Mucosa of rectum (tissue), 2 donors: ENCODE results near the gene TBXAS1.

Experiments used
- H3K27ac ChIP-seq, 2 donors: one replicate each; pipeline ENCODE4 v1.7.0; 2013; ENCODE audit warnings: inconsistent platforms in 2 of 2, low read depth in 2 of 2, low read length in 2 of 2
- H3K27me3 ChIP-seq, 2 donors: one replicate each; pipeline ENCODE4 v1.7.0; 2013; ENCODE audit warnings: low read length in 2 of 2; ENCODE audit not compliant: control insufficient read depth in 2 of 2, insufficient read depth in 2 of 2
- H3K36me3 ChIP-seq, 2 donors: one replicate each; pipeline ENCODE4 v1.7.0; 2013; ENCODE audit warnings: low read length in 2 of 2; ENCODE audit not compliant: control insufficient read depth in 2 of 2, insufficient read depth in 2 of 2
- H3K4me1 ChIP-seq, 2 donors: one replicate each; pipeline ENCODE4 v1.7.0; 2013; ENCODE audit warnings: low read length in 2 of 2, mild to moderate bottlenecking in 1 of 2; ENCODE audit not compliant: control insufficient read depth in 2 of 2, insufficient read depth in 2 of 2
- H3K4me3 ChIP-seq, 2 donors: one replicate each; pipeline ENCODE4 v1.7.0; 2013; ENCODE audit warnings: low read length in 2 of 2
- H3K9ac ChIP-seq, 2 donors: one replicate each; pipeline ENCODE4 v1.7.0; 2013; ENCODE audit warnings: low read length in 2 of 2, low read depth in 1 of 2, mild to moderate bottlenecking in 1 of 2
- H3K9me3 ChIP-seq, 2 donors: one replicate each; pipeline ENCODE4 v1.7.0; 2013; ENCODE audit warnings: low read length in 2 of 2; ENCODE audit not compliant: control insufficient read depth in 2 of 2
- donor health status: healthy.
- donor health status: Normal muscosa, but diverticular disease.

The TBXAS1 gene

GRCh38 chr7:139807009-139807408, 22.1 kb upstream of the TBXAS1 start:
- Histone ChIP-seq H3K9ac (no peak overlapping the region), H3K27ac (no peak overlapping the region), H3K9me3 (no peaks in the 10 kb centered on the region), H3K36me3 (no peaks in the 10 kb centered on the region), H3K4me3 (no peak overlapping the region), H3K4me1 (no peaks in the 10 kb centered on the region), H3K27me3 (no peaks in the 10 kb centered on the region)

- Histone ChIP-seq H3K9me3 (no peaks in the 10 kb centered on the region), H3K9ac (no peak overlapping the region), H3K4me1 (no peaks in the 10 kb centered on the region), H3K36me3 (no peaks in the 10 kb centered on the region), H3K27ac (no peak overlapping the region), H3K27me3 (no peaks in the 10 kb centered on the region), H3K4me3 (no peak overlapping the region)
These were observed 20.6 kb upstream of the TBXAS1 start for GRCh38 chr7:139808427-139808826.

GRCh38 chr7:139808846-139809442, 20.1 kb upstream of the TBXAS1 start:
- Histone ChIP-seq H3K9ac (no peak overlapping the region), H3K36me3 (no peaks in the 10 kb centered on the region), H3K9me3 (no peaks in the 10 kb centered on the region), H3K27ac (no peak overlapping the region), H3K4me1 (no peaks in the 10 kb centered on the region), H3K4me3 (no peak overlapping the region), H3K27me3 (no peaks in the 10 kb centered on the region)

GRCh38 chr7:139811066-139811465, 18.0 kb upstream of the TBXAS1 start:
- Histone ChIP-seq H3K27ac (no peak overlapping the region), H3K4me1 (no peaks in the 10 kb centered on the region), H3K9me3 (no peaks in the 10 kb centered on the region), H3K36me3 (no peaks in the 10 kb centered on the region), H3K27me3 (no peaks in the 10 kb centered on the region), H3K9ac (no peak overlapping the region), H3K4me3 (no peak overlapping the region)

GRCh38 chr7:139813151-139813550, 15.9 kb upstream of the TBXAS1 start:
- H3K27ac ChIP-seq: no peak overlapping the region
- no peaks in the 10 kb centered on the region for H3K27me3 ChIP-seq
- no peak overlapping the region for H3K9ac ChIP-seq
- H3K4me3 ChIP-seq: no peak overlapping the region
- no peaks in the 10 kb centered on the region for H3K9me3 ChIP-seq
- H3K4me1 ChIP-seq: no peaks in the 10 kb centered on the region
- no peaks in the 10 kb centered on the region for H3K36me3 ChIP-seq

GRCh38 chr7:139813689-139814088, 15.4 kb upstream of the TBXAS1 start:
- Histone ChIP-seq H3K27ac (no peak overlapping the region), H3K4me1 (no peaks in the 10 kb centered on the region), H3K9ac (no peak overlapping the region)

GRCh38 chr7:139817249-139817648, 11.8 kb upstream of the TBXAS1 start:
- H3K27ac ChIP-seq: no peak overlapping the region
- H3K36me3 ChIP-seq: no peaks in the 10 kb centered on the region
- H3K27me3 ChIP-seq: no peaks in the 10 kb centered on the region
- no peak overlapping the region for H3K9ac ChIP-seq
- no peaks in the 10 kb centered on the region for H3K9me3 ChIP-seq
- H3K4me1 ChIP-seq: no peaks in the 10 kb centered on the region
- H3K4me3 ChIP-seq: no peak overlapping the region

More at GRCh38 chr7:139813689-139814088, 15.4 kb upstream of the TBXAS1 start:
- no peaks in the 10 kb centered on the region for H3K36me3 ChIP-seq
- H3K4me3 ChIP-seq: no peak overlapping the region
- no peaks in the 10 kb centered on the region for H3K27me3 ChIP-seq
- no peaks in the 10 kb centered on the region for H3K9me3 ChIP-seq

GRCh38 chr7:139820089-139820488, 9.0 kb upstream of the TBXAS1 start:
- no peak overlapping the region for H3K9ac ChIP-seq

GRCh38 chr7:139821349-139822105, 7.5 kb upstream of the TBXAS1 start:
- Histone ChIP-seq H3K27me3 (no peaks in the 10 kb centered on the region), H3K9ac (no peak overlapping the region), H3K36me3 (no peaks in the 10 kb centered on the region), H3K27ac (no peak overlapping the region), H3K9me3 (no peaks in the 10 kb centered on the region), H3K4me3 (no peak overlapping the region), H3K4me1 (no peaks in the 10 kb centered on the region)

More at GRCh38 chr7:139820089-139820488, 9.0 kb upstream of the TBXAS1 start:
- Histone ChIP-seq H3K4me1 (no peaks in the 10 kb centered on the region), H3K27me3 (no peaks in the 10 kb centered on the region), H3K36me3 (no peaks in the 10 kb centered on the region), H3K4me3 (no peak overlapping the region), H3K9me3 (no peaks in the 10 kb centered on the region), H3K27ac (no peak overlapping the region)

- Histone ChIP-seq H3K9ac (no peak overlapping the region), H3K36me3 (no peaks in the 10 kb centered on the region), H3K27ac (no peak overlapping the region), H3K27me3 (no peaks in the 10 kb centered on the region), H3K9me3 (no peaks in the 10 kb centered on the region), H3K4me3 (no peak overlapping the region), H3K4me1 (no peaks in the 10 kb centered on the region)
These were observed 6.2 kb upstream of the TBXAS1 start for GRCh38 chr7:139822855-139823254.
